Central memory CD8-positive, alpha-beta T cell (primary cell): ENCODE results near the gene HOXA5.

Experiments used
- ATAC-seq: fragments of 150-1000 bp; cut with Tn5 transposase; replicated peaks from 2 replicates; pipeline ENCODE4 v1.10.0; 2022; ENCODE audit warnings: mild to moderate bottlenecking, moderate FRiP score, moderate number of reproducible peaks; ENCODE audit not compliant: poor library complexity, severe bottlenecking; ENCODE audit errors: extremely low read depth
- DNase-seq, 2 donors: peaks; one replicate each; pipeline ENCODE4 v3.0.0; 2021; ENCODE audit warnings: low spot score in 2 of 2
- H3K27ac Mint-ChIP-seq: one replicate; pipeline ENCODE4 v1.8.0; 2022; ENCODE audit warnings: low read depth, mild to moderate bottlenecking, moderate library complexity, mixed read lengths
- H3K27me3 Mint-ChIP-seq: one replicate; pipeline ENCODE4 v1.8.0; 2022; ENCODE audit warnings: mixed read lengths
- H3K36me3 Mint-ChIP-seq: one replicate; pipeline ENCODE4 v1.8.0; 2022; ENCODE audit warnings: mild to moderate bottlenecking, moderate library complexity, mixed read lengths; ENCODE audit not compliant: insufficient read depth
- H3K4me1 Mint-ChIP-seq: one replicate; pipeline ENCODE4 v1.8.0; 2022; ENCODE audit warnings: mixed read lengths
- H3K4me3 Mint-ChIP-seq: one replicate; pipeline ENCODE4 v1.8.0; 2022; ENCODE audit warnings: mild to moderate bottlenecking, moderate library complexity, mixed read lengths
- H3K9me3 Mint-ChIP-seq: one replicate; pipeline ENCODE4 v1.8.0; 2022; ENCODE audit warnings: mixed read lengths

The HOXA5 gene

DNA sequence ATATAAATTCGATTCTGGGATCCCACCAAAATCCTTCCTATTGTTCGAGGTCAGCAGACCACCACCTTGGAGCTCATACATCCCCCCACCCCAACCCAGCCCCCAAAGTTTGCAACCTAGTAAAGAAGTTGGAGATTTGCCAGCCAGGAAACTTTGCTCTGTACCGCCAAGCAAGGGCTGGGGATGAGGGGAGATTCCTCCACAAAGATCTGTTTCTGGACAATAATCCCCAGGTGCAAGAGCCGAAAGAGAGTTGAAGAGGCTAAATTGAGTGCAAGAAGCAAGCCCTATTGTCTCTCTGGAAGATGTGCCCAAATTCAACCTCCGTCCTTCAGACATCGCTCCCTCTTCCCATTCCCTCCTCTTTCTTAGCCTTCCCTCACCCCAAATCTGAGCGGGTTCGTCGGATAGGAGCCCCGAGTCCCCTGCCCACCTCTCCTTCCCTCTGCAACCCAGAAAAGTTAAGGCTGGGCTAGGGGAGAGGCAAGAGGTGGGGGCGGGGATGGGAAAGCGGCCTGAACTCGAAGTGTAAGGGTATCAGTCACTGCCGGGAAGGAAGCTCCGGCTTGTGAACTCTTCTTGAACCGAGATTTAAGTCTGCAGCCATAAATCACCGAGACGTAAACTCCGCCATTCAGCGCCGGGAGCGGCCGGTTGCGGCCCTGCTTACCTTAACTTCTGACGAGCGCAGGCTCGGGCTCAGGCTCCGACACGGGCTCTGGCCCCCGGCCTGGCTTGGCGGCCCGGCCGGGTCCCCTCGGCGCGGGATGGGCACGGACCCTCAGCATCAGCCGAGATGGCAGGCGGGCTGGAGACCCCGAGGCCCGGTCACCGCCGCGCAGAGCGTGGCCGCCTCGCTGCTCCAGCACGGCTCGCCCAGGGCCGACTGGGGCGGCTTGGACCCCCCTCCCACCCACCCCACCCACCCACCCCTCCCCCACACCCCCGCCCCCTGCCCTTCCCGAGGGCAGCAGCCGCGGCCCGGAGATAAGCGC is 30.2 kb downstream of the HOXA5 start:
- H3K9me3 Mint-ChIP-seq: no peaks in the 10 kb centered on the region
- no peak for DNase-seq
- H3K36me3 Mint-ChIP-seq: no peaks in the 10 kb centered on the region
- H3K4me3 Mint-ChIP-seq: no peak overlapping the region
- H3K27me3 Mint-ChIP-seq: peaks cover 14% of the 10 kb centered on the region
- ATAC-seq: no peak
- H3K27ac Mint-ChIP-seq: no peak overlapping the region
- H3K4me1 Mint-ChIP-seq: no peaks in the 10 kb centered on the region

DNA sequence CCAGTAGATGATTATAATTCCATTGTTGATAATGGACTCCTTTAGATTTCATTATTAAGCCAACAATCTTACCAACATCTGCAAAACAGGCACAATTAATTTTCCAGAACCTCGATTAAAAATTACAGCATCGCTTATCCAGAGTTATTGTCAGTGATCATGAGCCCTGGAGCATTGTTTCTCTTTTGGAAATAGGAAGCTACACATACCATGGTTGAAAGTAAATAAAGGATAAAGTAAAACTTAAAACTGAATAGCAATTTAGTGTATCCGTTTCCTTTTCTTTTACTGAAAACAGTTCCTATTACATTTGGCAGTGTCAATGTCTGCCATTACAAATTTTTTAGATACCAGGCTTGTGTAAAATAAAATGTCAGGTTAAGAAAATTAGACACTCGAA is 31.1 kb downstream of the HOXA5 start:
- H3K4me1 Mint-ChIP-seq: no peaks in the 10 kb centered on the region
- H3K36me3 Mint-ChIP-seq: no peaks in the 10 kb centered on the region
- H3K27me3 Mint-ChIP-seq: peaks cover 5% of the 10 kb centered on the region
- H3K4me3 Mint-ChIP-seq: no peak overlapping the region
- ATAC-seq: no peak
- no peak overlapping the region for H3K27ac Mint-ChIP-seq
- no peak for DNase-seq
- H3K9me3 Mint-ChIP-seq: no peaks in the 10 kb centered on the region

DNA sequence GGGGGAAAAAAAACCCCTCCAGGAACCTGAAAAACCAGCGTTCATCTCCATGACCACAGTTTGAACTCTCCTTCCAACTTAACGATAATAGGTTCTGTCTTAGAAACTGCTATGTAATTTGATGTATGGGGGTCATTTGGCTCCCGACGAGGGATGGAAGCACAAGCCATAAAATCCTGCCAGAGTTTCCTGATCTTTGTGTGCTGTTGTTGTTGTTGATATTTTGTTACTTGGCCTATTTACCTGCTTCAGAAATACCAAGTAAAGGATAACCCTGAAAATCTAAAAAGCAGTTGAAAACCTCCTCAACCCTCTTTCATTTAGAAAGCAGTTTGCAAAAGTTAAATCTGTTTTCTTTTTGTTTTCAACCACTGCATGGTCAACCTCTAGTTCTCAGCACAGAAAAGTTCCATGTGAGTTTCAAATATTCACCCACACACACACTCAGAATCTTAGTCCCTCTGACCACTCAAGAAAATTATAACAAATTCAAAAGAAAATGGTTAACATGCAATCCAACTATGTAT is 31.7 kb downstream of the HOXA5 start:
- ATAC-seq (no peak), DNase-seq (no peak)
- Mint-ChIP-seq H3K9me3 (no peaks in the 10 kb centered on the region), H3K4me1 (no peaks in the 10 kb centered on the region), H3K27ac (no peak overlapping the region), H3K4me3 (no peak overlapping the region), H3K36me3 (no peaks in the 10 kb centered on the region), H3K27me3 (no peaks in the 10 kb centered on the region)

GRCh38 chr7:27111042-27111750 is 32.3 kb downstream of the HOXA5 start:
- H3K27ac Mint-ChIP-seq: no peak overlapping the region
- H3K4me3 Mint-ChIP-seq: no peak overlapping the region
- H3K36me3 Mint-ChIP-seq: no peaks in the 10 kb centered on the region
- DNase-seq: no peak
- ATAC-seq: no peak
- H3K27me3 Mint-ChIP-seq: no peaks in the 10 kb centered on the region
- H3K4me1 Mint-ChIP-seq: no peaks in the 10 kb centered on the region
- H3K9me3 Mint-ChIP-seq: no peaks in the 10 kb centered on the region

- Mint-ChIP-seq H3K27ac (no peak overlapping the region), H3K4me1 (no peaks in the 10 kb centered on the region), H3K9me3 (no peaks in the 10 kb centered on the region), H3K27me3 (no peaks in the 10 kb centered on the region), H3K4me3 (no peak overlapping the region), H3K36me3 (no peaks in the 10 kb centered on the region)
- DNase-seq (no peak), ATAC-seq (no peak)
Observed at GRCh38 chr7:27110186-27111031, 33.1 kb downstream of the HOXA5 start.

DNA sequence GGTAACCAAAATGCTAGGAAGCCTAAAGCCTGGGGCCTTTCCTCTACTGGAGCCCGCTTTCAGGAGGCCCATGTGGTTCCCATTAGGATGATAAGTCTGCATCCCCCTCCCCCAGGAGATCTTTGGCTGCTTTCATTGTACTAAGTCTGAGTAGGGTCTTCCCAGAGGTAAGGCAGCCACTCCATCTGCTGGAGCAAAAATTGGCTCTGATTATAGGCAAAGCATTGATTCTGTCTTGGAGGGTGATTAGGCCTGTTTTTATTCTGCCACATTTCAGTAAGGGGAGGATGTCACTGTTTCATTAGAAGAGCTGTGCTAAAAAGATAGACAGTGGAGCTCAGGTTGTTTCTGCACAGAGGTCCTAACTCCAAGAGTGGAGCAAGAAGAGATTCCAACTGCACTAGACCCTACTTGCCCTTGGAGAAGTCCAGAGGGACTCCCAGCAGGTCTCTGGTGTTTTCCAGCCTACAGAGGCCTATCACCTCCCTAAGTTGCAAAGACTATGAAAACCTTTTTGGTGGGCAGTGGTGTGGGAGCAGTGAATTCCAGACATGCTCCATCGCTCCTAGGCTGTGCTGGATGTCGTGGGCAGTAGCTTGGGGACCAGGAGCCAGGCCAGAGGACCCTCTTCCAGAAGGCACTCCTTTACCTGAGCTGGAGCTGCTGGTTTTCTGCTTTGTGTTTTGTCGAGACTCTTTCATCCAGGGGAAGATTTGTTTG is 33.9 kb downstream of the HOXA5 start:
- Mint-ChIP-seq H3K4me3 (no peak overlapping the region), H3K9me3 (no peaks in the 10 kb centered on the region), H3K27me3 (peaks cover 2% of the 10 kb centered on the region), H3K36me3 (no peaks in the 10 kb centered on the region), H3K27ac (no peak overlapping the region), H3K4me1 (no peaks in the 10 kb centered on the region)
- ATAC-seq (no peak), DNase-seq (no peak)

DNA sequence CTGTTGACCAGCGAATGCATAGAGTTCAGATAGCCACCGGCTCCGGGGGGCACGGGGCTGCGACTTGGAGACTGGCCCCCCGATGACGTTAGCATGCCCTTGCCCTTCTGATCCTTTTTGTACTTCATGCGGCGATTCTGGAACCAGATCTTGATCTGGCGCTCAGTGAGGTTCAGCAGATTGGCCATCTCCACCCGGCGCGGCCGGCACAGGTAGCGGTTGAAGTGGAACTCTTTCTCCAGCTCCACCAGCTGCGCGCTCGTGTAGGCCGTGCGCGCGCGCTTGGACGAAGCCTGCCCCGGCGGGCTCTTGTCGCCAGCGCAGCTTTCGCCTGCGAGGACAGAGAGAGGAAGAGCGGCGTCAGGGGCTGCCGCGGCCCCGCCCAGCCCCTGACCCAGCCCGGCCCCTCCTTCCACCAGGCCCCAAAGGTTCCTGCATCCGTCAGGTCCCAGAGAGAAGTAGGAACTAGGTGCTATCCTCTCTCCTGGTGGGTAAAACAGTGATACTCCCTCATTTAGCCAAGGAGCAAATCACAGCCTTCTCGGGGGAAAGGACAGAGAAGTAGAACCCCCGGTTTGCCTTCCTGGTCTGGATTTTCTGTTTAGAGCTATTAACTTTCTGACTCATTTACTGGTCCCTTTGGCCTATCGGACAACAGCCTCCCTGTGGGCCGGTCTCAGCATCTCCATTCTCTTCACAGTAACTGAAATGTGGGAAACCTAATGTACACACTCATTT is 34.9 kb downstream of the HOXA5 start:
- no peaks in the 10 kb centered on the region for H3K36me3 Mint-ChIP-seq
- no peak for ATAC-seq

GRCh38 chr7:27107391-27108381 is 35.8 kb downstream of the HOXA5 start:
- Mint-ChIP-seq H3K27ac (no peak overlapping the region), H3K36me3 (no peaks in the 10 kb centered on the region), H3K4me1 (peaks cover 11% of the 10 kb centered on the region), H3K27me3 (peaks cover 21% of the 10 kb centered on the region), H3K9me3 (no peaks in the 10 kb centered on the region), H3K4me3 (no peak overlapping the region)
- ATAC-seq (no peak), DNase-seq (no peak)

More for the DNA sequence above, 34.9 kb downstream of the HOXA5 start:
- H3K27me3 Mint-ChIP-seq: peaks cover 12% of the 10 kb centered on the region
- H3K9me3 Mint-ChIP-seq: no peaks in the 10 kb centered on the region
- peaks cover 5% of the 10 kb centered on the region for H3K4me1 Mint-ChIP-seq
- no peak overlapping the region for H3K4me3 Mint-ChIP-seq
- DNase-seq: no peak
- no peak overlapping the region for H3K27ac Mint-ChIP-seq

- H3K27me3 Mint-ChIP-seq: peaks cover 29% of the 10 kb centered on the region
- no peak overlapping the region for H3K27ac Mint-ChIP-seq
- H3K9me3 Mint-ChIP-seq: no peaks in the 10 kb centered on the region
- peaks cover 17% of the 10 kb centered on the region for H3K4me1 Mint-ChIP-seq
- no peak for DNase-seq
- ATAC-seq: no peak
- H3K4me3 Mint-ChIP-seq: no peak overlapping the region
- H3K36me3 Mint-ChIP-seq: peaks cover 2% of the 10 kb centered on the region
Observed at GRCh38 chr7:27106901-27107240, 36.6 kb downstream of the HOXA5 start.

DNA sequence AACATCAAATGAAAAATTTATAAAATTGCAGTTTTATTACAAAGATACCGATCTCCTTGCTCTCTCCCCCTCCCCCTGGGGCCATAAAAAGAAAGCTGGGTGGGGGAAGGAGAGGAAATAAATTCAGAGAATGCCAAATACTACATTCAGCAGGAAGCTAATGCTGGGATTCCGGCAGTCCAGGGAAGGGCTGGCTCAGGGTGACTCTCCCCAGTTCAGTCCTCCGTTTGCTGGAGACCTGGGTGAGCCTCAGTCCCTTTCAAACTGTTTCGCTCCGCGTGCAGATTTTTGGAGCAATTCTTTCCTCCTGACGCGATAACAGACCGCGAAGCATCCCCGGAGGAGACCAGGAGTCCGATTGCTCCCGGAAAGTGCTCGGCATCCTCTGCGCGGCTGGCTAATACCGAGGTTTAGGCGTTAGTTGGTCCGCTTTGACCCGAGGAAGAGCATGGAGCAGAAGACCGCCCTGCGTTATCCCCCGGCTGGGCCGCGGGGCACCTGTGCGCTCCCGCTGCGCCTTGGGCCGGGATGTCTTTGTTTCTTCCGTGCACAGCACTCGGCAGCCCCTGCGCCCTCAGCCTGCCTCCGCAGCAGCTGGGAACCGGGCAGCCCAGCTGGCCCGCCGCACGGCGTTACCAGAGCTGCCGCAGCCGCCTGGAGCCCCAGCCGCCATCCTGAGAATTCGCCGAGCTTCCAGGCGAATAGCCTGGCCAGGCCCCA is 37.1 kb downstream of the HOXA5 start:
- no peak overlapping the region for H3K4me3 Mint-ChIP-seq
- peaks cover 23% of the 10 kb centered on the region for H3K4me1 Mint-ChIP-seq
- DNase-seq: no peak
- no peak overlapping the region for H3K27ac Mint-ChIP-seq
- no peaks in the 10 kb centered on the region for H3K9me3 Mint-ChIP-seq
- H3K36me3 Mint-ChIP-seq: peaks cover 2% of the 10 kb centered on the region
- ATAC-seq: no peak
- H3K27me3 Mint-ChIP-seq: peaks cover 35% of the 10 kb centered on the region
